ENCODE results near the gene GTF2I. TPM values are rescaled to one million over a fixed set of nuclear protein-coding genes. Genes with fewer than 3 reads are reported as not detected.
"Not testable (repeated sequence)": the region's sequence is repeated elsewhere in the genome, so short reads cannot be mapped to it uniquely, and the experiment has no call there.

Gene GTF2I
- total RNA-seq, 1 donor from 2014 or later, result 176 TPM

DNA sequence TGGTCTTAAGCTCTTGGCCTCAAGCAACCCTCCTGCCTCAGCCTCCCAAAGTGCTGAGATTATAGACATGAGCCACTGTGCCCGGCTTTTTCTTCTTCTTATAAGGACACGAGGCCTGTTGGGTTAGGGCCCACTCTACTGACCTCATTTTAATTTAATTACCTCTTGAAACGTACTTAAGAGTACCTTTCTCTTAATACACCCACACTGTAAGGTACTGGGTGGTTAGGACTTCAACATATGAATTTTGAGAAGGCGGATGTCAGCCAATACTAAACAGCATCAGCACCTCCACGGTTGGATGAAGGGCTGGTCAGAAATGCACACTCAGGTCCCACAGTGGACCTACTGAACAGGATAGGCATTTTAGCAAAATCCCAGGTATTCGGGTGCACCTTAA is 124.2 kb downstream of the GTF2I start:
- not testable (repeated sequence) for DNase-seq

DNA sequence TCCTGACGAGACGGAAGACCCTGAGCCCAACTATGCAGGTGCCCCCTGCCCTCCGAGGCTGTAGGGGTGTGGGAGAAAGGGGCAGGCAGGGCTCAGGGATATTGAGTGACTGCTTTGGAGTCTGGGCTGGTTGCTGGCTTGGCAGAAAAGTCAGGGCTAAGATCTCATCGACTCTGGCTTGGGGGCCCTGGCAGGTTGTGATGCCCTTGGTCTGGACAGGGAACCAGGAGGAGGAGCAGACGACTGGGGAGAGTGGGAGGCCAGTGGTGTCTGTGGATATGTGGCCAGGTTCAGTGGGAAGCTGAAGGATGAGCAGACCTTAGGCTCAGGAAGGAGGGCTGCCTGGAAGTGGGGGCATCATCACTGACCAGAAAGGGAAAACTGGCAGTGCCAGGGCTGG is 126.1 kb downstream of the GTF2I start:
- not testable (repeated sequence) for DNase-seq

DNA sequence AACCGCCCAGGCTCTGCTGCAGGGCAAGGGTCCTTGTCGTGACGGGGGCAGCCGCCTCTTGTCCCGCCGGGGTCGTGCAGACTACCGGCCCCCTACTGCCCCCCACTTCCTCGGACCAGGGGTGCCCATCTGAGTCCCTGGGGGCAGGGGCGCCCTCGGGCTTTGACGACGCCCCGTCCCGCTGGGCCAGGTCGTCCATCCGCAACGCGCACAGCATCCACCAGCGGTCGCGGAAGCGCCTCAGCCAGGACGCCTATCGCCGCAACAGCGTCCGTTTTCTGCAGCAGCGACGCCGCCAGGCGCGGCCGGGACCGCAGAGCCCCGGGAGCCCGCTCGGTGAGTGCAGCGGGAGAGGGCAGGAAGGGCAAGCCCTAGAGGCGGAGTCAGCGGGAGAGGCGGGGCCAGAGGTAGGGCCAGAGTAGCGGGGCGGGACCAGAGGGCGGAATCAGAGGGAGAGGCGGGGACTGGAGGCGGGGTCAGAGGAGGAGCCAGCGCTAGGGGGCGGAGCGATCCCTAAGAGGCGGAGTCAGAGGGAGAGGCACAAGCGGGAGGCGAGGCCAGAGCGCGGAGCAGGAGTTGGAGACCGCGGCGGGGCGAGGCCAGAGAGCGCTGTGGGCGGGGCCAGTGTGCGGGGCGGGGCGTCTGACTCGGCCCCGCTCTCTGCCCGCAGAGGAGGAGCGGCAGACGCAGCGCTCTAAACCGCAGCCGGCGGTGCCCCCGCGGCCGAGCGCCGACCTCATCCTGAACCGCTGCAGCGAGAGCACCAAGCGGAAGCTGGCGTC is 131.0 kb downstream of the GTF2I start:
- peak; percentile 68 for DNase-seq

DNA sequence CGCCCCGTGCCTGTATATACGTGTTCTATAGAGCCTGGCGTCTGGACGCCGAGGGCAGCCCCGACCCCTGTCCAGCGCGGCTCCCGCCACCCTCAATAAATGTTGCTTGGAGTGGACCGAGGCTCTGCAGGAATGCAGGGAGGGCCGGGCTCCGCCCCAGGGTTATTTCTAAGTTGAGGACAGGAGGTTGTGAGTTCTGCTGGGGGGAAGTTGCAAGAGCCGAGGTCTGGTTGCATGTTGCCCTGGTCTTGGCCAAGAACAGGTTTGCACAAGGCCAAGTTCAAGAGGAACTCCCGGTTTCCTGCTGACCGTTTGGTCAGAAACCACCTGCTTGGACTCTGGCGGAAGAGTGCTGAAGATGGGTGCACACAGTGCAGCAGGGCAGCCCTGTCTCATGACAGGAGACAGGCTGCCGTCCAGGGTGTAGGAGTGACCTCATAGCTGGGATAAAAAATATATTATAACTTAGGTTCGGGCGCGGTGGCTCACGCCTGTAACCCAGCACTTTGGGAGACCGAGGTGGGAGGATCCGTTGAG is 131.8 kb downstream of the GTF2I start:
- not testable (repeated sequence) for DNase-seq

DNA sequence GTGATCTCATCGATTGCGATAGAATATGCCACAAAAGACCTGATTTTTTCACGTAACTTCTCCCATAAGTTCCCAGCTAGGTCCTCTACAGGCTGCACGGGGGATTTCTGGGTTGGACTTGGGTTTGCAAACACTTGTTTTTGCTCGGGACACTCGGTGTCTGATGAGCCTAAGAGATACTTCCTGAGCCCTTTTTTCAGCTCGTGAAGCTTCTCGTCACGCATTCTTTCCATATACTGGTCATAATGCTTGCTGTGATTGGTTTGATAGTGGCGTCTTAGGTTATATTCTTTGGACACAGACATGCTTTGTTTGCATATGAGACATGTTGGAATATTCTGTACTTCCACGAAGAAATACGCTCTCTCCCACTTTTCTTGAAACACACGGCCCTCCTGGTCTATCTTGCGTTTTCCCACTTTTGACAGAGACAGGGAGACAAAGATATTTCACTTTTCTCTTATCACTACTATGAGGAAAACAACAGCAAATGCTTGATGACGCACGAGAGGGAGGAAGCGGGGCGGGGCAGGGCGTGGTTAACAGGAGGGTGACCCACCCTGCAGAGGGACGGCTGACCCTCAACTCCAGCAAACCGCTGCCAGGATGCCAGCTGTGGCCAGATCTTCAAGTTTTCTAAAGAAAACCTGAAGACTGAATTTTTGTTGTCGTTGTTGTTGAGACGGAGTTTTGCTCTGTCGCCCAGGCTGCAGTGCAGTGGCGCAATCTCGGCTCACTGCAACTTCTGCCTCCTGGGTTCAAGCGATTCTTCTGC is 140.5 kb downstream of the GTF2I start:
- not testable (repeated sequence) for DNase-seq

DNA sequence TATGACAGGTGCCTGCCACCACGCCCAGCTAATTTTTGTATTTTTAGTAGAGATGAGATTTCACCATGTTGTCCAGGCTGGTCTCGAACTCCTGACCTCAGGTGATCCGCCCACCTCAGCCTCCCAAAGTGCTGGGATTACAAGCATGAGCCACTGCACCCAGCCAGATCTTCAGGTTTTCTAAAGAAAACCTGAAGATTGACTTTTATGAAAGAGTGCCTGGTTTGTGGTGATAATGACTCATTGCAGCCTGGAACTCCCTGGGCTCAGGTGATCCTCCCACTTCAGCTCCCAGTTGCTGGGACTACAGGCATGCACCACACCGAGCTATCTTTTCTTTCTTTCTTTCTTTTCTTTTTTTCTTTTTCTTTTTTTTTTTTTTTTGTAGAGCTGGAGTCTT is 141.1 kb downstream of the GTF2I start:
- not testable (repeated sequence) for DNase-seq

Other genes with a start within 250 kb of the GTF2I start
- 18.1 TPM for gene GTF2IRD1, start 203.8 kb upstream of the GTF2I start, total RNA-seq
- gene NCF1, start 116.3 kb downstream of the GTF2I start, total RNA-seq, result 2.7 TPM
- gene GTF2IRD2, start 193.9 kb downstream of the GTF2I start, total RNA-seq, result 10.0 TPM

Data from skin of body (tissue), 2 donors.